PFSK-1 (cell line): ENCODE data around the gene RPTOR.

Experiments
- FOXP2 ChIP-seq: optimal IDR thresholded peaks from 2 replicates; pipeline ENCODE3; 2011; ENCODE audit warnings: borderline replicate concordance, control low read depth, inconsistent platforms; ENCODE audit not compliant: insufficient read depth; ENCODE audit errors: extremely low read length, extremely low read depth
- POLR2AphosphoS5 ChIP-seq: IDR thresholded peaks from 2 replicates; pipeline ENCODE4 v1.6.1; 2012; ENCODE audit warnings: low read depth, mild to moderate bottlenecking, control low read depth, low read length, moderate library complexity
- SIN3A ChIP-seq: IDR thresholded peaks from 2 replicates; pipeline ENCODE4 v1.6.1; 2012; ENCODE audit warnings: mild to moderate bottlenecking, low read length, moderate library complexity, borderline replicate concordance; ENCODE audit not compliant: insufficient read depth
- TAF1 ChIP-seq: IDR thresholded peaks from 2 replicates; pipeline ENCODE4 v1.6.1; 2012; ENCODE audit warnings: low read length, control low read depth, borderline replicate concordance; ENCODE audit not compliant: insufficient read depth
- TF ChIP-seq, protein P1 (sequence below), 2 experiments: IDR thresholded peaks; 2 replicates each; pipeline versions ENCODE4 v1.6.1 to v1.8.0; 2011 to 2012; ENCODE audit warnings: low read depth in 2 of 2, low read length in 2 of 2, control low read depth in 1 of 2, inconsistent platforms in 1 of 2, mild to moderate bottlenecking in 1 of 2, moderate library complexity in 1 of 2; ENCODE audit not compliant: insufficient read depth in 1 of 2

Gene RPTOR

DNA sequence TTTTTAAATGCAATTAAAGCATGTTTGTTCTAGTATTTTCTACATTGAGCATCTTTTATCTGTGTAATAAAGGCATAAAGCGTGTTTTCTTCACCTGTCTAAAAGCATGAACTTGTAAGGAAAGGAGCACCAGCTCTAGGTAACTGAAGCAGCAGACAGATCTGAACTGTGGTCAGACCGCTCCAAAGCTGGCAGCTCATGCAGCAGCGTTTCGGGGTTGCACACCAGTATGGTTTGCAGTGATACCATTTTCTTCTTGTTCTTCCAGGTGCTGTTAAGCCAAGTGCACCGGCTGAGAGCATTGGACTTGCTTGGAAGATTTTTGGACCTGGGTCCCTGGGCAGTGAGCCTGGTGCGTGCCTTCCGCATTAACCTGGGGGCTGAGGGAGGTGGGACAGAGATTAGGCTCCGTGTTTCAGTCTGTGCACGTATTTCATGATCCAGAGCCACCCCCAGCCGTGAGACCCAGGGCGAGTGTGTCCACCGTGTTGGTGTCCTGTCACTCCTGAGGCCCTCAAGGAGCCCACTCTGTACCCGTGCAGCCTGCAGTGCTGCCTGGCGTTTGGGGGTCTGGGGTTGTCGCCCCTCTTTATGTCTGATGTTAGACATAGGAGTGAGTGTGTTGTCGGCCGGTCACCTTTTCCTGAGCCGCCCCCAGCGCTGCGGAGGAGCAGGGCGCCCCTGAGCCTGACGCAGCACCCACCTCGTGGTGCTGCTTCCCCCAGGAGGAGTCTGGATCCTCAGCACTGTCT lies 310.7 kb downstream of the RPTOR start:
- no peak for TF ChIP-seq FOXP2
- TF ChIP-seq TAF1: no peak
- TF ChIP-seq POLR2AphosphoS5: no peak
- TF ChIP-seq, protein P1, sequence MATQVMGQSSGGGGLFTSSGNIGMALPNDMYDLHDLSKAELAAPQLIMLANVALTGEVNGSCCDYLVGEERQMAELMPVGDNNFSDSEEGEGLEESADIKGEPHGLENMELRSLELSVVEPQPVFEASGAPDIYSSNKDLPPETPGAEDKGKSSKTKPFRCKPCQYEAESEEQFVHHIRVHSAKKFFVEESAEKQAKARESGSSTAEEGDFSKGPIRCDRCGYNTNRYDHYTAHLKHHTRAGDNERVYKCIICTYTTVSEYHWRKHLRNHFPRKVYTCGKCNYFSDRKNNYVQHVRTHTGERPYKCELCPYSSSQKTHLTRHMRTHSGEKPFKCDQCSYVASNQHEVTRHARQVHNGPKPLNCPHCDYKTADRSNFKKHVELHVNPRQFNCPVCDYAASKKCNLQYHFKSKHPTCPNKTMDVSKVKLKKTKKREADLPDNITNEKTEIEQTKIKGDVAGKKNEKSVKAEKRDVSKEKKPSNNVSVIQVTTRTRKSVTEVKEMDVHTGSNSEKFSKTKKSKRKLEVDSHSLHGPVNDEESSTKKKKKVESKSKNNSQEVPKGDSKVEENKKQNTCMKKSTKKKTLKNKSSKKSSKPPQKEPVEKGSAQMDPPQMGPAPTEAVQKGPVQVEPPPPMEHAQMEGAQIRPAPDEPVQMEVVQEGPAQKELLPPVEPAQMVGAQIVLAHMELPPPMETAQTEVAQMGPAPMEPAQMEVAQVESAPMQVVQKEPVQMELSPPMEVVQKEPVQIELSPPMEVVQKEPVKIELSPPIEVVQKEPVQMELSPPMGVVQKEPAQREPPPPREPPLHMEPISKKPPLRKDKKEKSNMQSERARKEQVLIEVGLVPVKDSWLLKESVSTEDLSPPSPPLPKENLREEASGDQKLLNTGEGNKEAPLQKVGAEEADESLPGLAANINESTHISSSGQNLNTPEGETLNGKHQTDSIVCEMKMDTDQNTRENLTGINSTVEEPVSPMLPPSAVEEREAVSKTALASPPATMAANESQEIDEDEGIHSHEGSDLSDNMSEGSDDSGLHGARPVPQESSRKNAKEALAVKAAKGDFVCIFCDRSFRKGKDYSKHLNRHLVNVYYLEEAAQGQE (IDR thresholded peaks at IDR 0.05; ENCODE audit: insufficient read depth in 1 of 2, low read depth in 2 of 2, low read length in 2 of 2): no peak
- no peak for TF ChIP-seq SIN3A

DNA sequence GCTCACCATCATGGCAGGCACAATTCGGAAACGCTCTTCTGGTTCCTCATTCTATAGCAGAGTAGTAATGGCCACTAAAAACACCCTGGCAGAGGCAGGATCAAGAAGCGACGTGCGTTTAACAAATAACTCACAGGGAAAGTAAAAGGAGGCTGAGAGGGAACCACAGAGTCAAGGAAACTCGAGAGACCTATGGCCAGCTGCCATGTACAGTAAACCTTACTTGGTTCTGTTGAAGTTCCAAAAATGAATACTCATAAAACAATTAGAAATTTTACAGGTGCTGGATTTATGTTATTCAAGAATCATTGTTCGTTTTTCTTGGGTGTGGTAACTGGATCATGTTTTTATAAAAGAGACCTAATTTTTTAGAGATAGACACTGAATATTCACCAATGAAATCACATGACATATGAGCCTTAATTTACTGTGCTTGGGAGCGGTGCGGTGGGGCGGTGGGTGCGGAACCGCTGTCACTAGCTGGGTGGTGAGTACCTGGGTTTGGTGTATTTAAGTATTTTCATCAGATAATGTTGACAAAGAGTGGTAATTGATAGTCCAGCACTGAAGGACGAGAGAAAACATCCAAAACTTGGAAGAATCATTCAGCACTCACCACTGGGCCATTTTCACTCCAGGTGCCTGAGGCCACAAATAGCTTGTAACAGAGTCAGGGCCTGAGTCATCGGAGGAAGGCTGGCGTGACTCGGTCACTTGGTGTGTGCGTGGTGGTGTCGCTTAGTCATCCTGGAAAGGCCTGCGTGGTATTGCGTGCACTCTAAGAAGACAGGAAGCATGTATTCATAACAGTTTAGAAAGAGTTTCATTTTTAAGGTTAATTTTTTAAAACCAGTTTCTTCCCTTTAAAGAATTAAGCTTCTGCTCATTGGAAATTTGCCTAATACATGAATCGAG lies 311.6 kb downstream of the RPTOR start:
- TF ChIP-seq, protein P1 (IDR thresholded peaks at IDR 0.05; ENCODE audit: insufficient read depth in 1 of 2, low read depth in 2 of 2, low read length in 2 of 2): no peak
- no peak; the same call in 1 of the 2 replicates for TF ChIP-seq SIN3A
- no peak for TF ChIP-seq TAF1
- no peak for TF ChIP-seq POLR2AphosphoS5
- TF ChIP-seq FOXP2: no peak

DNA sequence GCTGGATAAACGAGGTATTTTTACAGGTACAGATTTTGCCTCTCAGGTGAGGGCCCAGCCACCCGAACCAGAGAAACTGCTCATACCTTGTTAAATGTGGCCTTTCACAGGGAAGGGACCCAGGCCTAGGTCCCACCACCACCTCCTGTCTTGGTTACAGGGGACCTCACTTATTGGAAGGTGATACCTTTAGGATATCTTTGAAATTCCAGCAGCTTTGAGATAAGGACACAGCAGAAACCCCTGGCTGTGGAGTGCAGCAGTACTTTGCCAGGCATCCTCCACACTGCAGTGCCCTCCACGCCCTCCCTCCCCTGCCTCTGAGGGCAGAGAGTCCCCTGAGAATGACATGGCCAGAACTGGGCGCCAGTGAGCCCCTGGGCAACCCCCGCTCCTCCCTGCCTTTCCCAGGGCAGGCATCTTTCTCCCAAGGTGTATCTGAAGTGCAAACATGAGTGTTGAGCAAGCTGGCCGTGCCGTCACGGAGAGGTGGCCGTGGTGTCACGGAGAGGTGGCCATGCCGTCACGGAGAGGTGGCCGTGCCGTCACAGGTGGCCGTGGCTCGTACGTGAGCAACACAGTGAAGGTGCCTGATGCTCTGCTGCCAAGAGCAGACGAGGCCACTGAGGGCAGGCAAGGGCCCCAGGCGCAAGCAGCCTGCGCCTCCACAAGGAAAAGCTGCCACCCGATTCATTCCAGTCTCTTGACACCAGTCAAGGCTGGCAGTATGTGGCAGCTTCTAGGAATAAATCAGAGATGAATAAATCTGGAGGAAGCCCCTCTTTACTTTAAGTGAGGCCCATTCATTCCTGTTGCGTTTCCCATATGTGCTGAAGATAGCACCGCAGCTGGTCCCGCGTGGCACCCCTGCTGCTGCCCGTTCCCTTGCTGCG lies 312.5 kb downstream of the RPTOR start:
- no peak for TF ChIP-seq POLR2AphosphoS5
- no peak for TF ChIP-seq FOXP2
- TF ChIP-seq SIN3A: no peak
- TF ChIP-seq, protein P1 (IDR thresholded peaks at IDR 0.05; ENCODE audit: insufficient read depth in 1 of 2, low read depth in 2 of 2, low read length in 2 of 2): no peak
- no peak for TF ChIP-seq TAF1

DNA sequence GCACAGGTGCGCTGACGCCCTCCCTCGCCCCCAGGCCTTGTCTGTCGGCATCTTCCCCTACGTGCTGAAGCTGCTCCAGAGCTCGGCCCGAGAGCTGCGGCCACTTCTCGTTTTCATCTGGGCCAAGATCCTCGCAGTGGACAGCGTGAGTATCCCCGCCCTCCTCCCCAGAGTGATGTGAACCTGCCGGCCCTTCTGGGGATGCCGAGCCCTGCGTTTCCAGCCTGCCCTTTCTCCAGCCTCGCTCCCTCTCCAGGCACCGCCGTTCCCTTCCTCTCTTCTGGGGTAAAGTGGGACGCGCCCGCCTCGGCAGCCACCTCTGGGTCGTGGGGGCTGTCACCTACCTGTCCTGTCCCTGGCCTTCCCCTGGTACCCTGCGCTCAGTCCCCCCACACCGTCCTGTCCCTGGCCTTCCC lies 313.1 kb downstream of the RPTOR start:
- TF ChIP-seq SIN3A (no peak), POLR2AphosphoS5 (no peak), FOXP2 (no peak), TAF1 (no peak)
- TF ChIP-seq, protein P1 (IDR thresholded peaks at IDR 0.05; ENCODE audit: insufficient read depth in 1 of 2, low read depth in 2 of 2, low read length in 2 of 2): no peak
